LNCAP (cell line): ENCODE results near the gene GLDN.

Experiments used
- TF ChIP-seq, protein P1 (sequence below): fragments of 450-650 bp; IDR thresholded peaks from 2 replicates; pipeline ENCODE4 v1.5.1; 2017; ENCODE audit warnings: mild to moderate bottlenecking

Gene GLDN

DNA sequence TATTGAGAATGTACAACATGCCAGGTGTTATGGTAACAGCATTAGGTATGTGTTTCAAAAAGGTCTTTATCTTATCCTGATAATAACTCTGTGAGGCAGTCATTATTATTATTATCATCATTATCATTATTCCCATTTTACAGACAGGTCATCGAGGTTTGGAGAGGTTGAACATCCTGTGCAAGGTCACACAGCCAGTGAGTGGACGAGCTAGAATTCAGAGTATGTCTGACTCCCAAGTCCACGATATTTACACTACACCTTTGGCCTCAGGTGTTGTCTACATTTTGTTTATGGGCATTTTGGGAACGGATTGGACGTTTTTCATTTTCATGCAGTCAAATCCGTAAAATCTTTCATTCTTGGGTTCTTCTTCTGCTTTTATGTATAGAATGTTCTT, 24.0 kb downstream of the GLDN start:
- TF ChIP-seq, protein P1, sequence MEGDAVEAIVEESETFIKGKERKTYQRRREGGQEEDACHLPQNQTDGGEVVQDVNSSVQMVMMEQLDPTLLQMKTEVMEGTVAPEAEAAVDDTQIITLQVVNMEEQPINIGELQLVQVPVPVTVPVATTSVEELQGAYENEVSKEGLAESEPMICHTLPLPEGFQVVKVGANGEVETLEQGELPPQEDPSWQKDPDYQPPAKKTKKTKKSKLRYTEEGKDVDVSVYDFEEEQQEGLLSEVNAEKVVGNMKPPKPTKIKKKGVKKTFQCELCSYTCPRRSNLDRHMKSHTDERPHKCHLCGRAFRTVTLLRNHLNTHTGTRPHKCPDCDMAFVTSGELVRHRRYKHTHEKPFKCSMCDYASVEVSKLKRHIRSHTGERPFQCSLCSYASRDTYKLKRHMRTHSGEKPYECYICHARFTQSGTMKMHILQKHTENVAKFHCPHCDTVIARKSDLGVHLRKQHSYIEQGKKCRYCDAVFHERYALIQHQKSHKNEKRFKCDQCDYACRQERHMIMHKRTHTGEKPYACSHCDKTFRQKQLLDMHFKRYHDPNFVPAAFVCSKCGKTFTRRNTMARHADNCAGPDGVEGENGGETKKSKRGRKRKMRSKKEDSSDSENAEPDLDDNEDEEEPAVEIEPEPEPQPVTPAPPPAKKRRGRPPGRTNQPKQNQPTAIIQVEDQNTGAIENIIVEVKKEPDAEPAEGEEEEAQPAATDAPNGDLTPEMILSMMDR: no peak

DNA sequence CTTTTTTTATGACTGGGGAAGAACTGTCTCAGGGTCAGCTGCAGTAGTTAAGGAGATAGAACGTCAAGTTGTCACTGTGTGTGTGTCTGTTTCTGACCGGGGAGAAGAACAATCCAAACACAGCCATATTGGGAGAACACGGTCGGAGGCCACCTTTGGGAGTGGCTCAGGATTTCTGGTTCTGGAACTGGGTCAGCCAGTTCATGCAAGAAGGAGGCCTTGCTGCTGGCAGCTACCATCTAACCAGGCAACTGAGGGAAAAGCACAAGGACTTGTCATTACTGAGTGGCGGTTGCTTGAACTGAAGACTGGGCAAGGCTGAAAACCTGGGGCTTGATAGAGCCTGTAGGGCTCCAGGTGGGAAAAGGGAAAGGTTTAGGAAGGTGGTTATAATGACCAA, 24.6 kb downstream of the GLDN start:
- TF ChIP-seq, protein P1: no peak

DNA sequence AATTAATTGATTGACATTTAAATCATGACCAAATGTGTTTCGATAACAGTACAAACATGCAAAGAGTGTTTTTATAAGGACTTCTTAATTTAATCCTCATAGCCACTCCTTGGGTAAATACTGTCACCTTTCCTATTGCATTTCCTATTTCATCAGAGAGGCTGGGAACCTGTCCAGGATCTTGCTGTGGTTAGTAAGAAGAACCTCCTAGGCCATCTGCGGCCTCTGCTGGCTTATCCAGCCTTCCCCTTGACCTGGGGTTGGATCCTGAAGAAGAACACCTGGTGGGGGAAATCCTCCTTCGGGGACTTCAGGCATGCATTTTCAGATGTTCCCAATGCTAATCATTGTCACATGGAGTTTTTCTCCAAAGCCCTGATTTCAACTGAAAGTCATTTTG, 25.5 kb downstream of the GLDN start:
- TF ChIP-seq, protein P1: peak; percentile 28; the same call in 1 of the 2 replicates

DNA sequence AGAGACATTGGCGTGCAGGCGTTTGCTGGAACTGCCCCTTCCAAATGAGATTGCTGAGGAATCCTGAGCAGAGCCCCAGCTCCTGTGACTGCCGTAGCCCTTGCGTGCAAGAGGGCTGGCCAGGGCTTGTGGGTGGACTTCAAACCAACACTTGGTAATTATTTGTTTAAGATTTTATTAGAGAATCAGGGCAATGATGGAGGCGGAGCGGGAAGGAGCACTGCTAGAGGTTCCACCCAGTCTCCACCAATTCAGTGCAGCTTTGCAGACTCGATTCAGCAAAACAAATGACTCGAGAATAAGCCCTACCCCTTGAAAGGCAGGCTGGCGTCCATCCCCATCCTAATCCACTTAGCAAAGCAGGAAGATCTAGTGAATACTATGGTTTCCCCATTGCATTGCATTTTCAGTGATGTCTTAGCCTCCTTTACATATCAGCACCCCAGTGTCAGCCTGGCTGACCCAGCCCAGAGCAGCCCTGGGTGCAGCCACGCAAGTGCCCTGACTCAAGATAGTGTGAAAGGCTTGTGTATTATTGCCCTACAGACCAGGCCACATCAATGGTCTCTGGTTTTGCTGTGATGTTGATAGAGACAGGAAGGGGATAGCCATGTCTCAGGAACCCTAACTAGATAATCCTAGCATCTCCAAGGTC, 26.0 kb downstream of the GLDN start:
- TF ChIP-seq, protein P1: 0 out of 2 replicates have a peak, but pooled peaks have one; percentile 3

DNA sequence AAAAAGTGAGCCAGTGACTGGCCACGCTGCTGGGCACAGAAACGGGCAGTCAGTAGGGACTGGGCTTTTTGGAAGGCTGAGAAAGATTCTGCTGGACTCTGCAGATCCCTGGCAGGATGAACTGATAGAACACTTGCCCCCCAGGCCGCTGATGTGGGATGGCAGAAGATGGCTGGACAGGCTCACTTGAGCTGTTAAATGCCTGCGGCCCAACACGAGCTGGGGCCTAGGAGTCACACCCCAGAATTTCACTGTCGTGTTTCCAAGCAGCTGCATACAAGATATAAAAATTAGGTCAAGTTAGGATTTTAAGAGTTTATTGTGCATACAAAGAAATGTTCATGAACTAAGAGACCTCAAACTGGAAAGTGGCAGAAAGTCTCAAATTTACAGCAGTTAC, 26.9 kb downstream of the GLDN start:
- TF ChIP-seq, protein P1: no peak

DNA sequence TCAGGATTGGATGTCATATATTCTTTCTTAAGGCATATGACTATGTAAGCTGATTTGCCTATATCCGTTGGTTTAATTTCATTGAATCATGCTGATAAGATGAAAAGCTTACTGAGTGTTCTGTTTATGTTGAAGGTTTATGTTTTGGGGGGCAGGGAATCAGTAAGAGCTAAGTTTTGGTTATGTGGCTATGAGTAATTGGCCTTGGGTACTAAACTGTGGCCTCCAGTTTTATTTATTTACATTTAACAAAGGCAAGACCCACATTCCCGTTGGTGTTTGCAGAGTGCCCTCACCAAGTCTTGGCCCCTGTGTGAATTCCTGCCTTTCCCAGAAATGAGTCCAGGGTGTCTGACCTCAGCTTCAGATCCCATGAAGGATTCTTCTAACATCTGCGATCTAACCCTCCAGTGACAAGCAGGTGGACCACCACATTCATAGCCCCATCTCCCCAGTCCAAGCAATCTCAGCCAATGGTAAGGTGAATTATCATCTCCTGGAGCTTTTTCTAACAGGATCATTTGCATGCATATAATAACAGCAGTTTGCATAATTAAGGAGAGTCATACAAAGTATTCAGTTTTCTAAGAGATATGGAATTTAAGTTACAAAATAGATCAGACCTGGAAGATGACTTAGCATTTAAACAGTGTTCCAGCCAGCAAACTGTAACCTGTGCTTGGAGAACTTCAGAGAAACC, 27.4 kb downstream of the GLDN start:
- TF ChIP-seq, protein P1: no peak

DNA sequence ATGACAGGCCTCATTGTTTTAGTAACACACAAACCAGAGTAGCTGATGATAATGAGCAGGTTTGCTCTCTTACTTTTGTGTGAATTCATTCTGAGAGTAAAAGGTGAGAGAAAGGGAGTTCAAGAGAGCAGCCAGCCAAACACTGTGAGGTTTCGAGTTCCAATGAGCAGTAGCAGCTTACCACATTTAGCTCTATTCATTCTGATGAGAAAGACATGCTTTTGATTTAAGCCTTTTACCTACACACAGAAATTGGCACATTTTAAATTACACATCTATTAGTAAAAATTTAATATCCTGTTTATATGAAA, 28.0 kb downstream of the GLDN start:
- TF ChIP-seq, protein P1: no peak

DNA sequence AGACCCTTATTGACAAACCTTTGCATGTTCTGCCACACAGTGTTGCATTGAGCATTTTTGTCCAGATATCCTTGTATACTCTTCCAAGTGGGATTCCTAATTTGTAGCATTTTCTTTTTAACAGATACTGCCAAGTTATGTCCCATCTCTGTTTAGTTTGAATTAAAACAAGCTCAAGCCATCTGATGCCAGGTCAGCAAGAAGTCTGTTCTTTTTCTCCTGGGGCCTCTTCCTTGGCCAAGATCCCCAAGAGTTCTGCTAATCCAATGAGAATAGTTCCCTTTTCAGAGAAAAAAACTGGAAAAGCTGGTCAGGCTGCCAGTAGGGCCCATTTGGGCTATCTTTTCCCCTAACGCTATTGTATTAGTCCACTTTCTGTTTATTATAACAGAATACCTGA, 29.8 kb downstream of the GLDN start:
- TF ChIP-seq, protein P1: no peak
